ENCODE measurements around the gene ST6GALNAC4.

- TF ChIP-seq POLR2A (IDR thresholded peaks at IDR 0.05; ENCODE audit: low read depth, low read length) (no peak), TAF1 (IDR thresholded peaks at IDR 0.05; ENCODE audit: low read depth, low read length) (no peak), SPI1 (IDR thresholded peaks at IDR 0.05; ENCODE audit: low read depth, low read length) (no peak), POLR2AphosphoS5 (IDR thresholded peaks at IDR 0.05; ENCODE audit: low read depth, low read length) (no peak), POU2F2 (IDR thresholded peaks at IDR 0.05; ENCODE audit: low read depth, low read length) (no peak), PAX5 (IDR thresholded peaks at IDR 0.05; ENCODE audit: insufficient read depth, low read length, severe bottlenecking) (no peak)
Observed at GRCh38 chr9:127919253-127919815, 2.5 kb upstream of the ST6GALNAC4 start.
